SKM-1 treated with dmso at 0.1 percent for 144 hours (cell line): Measurements from ENCODE around the gene DSG3.
"Not testable (repeated sequence)": the region's sequence is repeated elsewhere in the genome, so short reads cannot be mapped to it uniquely, and the experiment has no call there.

Source experiments
- DNase-seq: peaks from one replicate; lab custom pipeline; 2025; ENCODE audit not compliant: unreplicated experiment; lab: John Stamatoyannopoulos, UW

The DSG3 gene

GRCh38 chr18:31490387-31490786 lies 42.8 kb downstream of the DSG3 start:
- DNase-seq, result no peak

- no peak for DNase-seq
Measured at GRCh38 chr18:31490833-31491232, 43.3 kb downstream of the DSG3 start.

DNA sequence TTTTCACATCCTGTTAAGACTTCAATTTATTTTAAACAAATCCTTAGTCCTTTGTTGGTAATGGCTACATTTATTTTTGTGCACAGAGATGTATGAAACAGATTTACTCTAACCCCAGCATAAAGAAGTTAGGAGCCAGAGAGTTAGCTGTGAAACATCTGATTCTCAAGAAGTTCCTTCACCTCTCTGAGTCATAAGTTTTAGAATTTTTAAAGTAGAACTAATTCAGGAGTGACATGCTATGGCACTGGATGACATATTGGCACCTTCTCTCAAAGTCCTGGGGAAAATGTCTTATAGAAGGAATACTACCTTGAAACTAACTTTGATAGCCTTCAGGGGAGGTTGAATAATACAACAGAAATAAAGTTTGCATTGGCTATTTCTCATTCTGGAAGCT lies 44.0 kb downstream of the DSG3 start:
- DNase-seq, result no peak

GRCh38 chr18:31492671-31493070 lies 45.1 kb downstream of the DSG3 start:
- no peak for DNase-seq

DNA sequence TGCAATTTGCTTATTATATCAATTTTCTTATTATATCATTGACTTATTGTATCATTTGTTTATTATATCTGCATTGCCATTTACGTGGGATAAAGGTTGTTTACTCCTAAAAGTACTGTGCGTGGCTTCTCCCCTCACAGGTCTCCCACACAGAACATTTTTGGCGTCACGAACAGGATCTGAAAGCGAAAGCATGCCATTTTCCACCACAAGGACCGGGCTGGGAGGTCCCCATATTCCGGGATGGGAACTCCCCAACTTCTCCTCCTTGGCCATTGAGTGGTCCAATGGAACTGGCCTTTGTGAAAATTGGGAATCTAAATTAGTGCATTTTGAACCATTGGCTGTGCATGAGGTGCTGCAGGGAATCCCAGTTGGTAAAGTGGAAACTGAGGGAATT lies 45.6 kb downstream of the DSG3 start:
- DNase-seq, result no peak

- no peak for DNase-seq
Measured at GRCh38 chr18:31493941-31494340, 46.4 kb downstream of the DSG3 start.

DNA sequence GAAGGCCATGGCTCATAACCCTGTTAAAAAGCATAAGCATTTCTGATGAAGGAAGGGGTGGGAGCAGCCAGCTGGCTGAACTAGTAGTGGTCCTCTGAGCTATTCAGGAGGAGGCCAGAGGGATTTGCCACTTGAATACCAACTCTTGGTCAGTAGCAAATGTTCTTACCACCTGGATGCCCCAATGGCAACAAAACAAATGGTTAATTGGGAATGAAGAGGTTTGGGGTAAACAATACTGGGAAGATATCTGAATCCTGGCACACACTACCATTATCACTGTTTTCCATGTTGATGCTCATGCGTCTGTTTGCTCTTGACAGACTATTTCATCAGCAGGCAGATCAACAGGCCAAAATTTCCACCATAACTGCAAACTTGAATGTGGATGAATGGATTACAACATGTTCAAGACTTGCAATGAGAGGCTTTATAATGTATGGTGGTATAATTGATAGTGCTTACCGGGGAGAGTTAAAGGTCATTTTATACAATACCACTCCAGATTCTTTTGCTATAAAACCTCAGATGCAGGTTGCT lies 47.2 kb downstream of the DSG3 start:
- not testable (repeated sequence) for DNase-seq

- DNase-seq, result no peak
Measured at GRCh38 chr18:31497404-31497835, 49.9 kb downstream of the DSG3 start.

DNA sequence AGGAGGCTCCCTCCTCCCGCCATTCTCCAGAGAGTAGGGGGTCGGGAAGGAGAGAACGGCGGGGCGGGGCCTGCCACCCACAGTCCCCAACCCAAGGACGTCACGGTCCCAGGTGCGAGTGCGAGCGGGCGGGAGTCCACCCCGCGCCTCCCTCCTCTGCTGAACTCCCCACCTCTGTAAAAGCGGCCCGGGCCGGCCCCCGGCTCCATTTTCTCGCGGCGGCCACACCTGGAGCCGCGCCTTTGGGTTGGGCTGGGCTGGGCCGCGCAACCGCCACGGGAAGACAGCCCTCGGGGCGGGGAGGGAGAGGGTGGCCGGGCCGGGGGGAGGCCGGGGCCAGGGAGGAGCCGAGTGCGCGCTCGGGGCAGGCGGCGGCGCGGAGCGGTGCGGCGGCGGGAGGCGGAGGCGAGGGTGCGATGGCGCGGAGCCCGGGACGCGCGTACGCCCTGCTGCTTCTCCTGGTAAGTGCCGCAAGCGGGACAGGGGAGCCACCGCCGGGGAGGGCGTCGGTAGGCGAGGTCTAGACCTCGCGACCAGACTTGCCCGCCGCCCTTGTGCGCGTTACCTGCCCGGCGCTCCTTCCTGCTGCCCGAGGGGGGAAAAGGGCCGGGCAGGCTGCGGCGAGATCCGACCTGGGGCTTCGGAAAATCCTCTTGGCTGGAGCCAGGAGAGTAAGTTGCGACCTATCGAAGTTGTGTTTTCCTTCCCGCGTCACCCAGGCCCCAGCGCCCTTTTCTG lies 50.5 kb downstream of the DSG3 start, which contains the start of gene DSG2:
TSS of gene DSG2 (plus strand) at position 342 of the 738 bp plus-strand sequence. CDS start at position 417, 75 bp downstream.
- DNase-seq, result peak; percentile 27

DNA sequence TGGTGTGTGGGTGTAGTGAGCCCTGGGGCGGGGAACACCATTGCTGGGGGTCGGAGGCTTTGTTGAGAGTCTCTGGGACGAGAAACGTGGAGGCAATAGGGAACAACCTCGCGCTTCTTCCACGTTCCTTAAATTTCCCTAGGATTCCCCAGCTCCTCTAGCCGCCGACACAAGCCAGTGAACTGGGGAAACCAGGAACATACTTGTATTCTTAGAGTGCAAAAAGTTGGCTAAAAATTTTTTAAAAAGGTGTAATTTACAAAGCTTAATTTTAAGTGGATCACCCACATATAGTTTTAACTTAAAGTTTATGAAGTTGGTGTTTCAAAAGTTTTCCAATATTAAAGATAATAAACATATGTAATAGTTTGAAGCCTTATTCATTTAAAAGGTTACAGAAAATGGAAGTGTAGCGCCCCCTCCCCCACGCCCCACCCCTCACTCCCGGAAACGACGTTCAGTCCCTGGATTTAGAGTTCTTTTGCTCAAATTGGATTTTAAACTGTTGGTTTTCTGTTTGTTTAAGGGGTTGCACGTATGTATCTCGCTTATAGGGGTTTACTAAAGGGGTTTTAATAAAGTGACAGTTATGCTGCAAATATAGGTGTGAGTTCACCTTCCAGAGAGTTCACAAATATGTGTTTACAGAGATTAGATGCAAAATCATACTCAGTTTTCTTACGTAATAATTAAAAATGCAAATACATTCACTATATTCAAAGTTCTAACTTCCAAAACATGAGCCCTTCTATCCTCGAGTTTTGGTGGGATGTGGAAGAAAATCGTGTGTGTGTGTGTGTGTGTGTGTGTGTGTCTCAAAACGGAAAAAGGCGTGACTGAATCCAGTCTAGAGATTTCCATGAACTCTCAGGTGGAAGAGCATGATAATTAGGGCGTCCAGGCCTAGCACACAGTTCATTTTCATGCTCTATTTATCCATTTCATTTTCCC lies 51.3 kb downstream of the DSG3 start:
- DNase-seq, result no peak

GRCh38 chr18:31500051-31500688 lies 52.6 kb downstream of the DSG3 start:
- DNase-seq, result peak; percentile 62

- no peak for DNase-seq
Measured at GRCh38 chr18:31503011-31503410, 55.5 kb downstream of the DSG3 start.

DNA sequence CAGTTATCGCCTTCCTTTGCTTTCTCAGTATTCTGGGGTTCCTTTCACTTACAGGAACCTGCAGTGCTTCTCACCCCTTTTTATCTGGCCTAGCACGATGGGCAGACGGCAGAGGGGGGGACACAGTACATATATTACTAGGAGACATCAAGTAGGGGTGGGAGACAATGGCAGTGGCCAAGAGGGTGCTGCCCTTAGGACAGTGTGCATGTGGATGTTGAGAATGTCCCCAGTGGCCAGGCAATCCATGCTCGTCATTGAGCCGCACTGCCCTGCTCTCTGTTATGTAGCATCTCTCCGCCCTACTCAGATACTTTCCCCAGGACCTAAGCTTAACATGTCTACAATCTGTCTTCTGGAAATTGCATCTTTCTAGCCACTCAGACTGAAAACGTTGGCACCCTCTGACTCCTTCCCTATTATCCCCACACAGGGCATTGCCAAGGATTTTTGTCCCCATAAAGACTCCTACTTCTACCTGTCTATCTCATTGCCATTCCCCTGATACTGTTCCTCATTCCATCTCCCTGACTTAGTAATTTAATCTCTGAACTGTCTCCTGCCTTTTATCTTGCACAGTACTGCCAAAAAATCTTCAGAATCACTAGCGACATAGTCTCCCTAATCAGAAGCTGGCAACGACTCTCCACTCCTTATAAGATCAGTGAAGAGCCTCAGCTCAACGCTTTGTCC lies 57.1 kb downstream of the DSG3 start:
- no peak for DNase-seq

DNA sequence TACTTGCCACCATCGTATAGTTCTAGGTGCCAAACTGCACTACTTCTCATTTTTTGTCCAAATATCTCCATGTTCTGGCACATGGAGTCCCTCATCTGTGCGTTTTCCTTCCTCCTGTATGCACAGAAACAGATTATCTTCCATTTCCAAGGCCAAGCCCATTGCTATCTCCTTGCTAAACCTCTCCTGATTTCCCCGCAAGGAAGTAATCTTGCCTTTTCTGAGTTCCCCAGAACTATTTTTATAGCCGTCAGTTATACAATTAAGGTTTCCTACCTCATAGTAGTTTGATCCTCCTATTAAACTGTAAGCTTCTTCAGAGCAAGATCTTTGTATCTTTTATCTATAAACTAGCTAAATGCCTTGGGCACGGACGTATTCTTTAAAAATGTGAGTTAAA lies 57.6 kb downstream of the DSG3 start:
- DNase-seq, result no peak

GRCh38 chr18:31506024-31506742 lies 58.6 kb downstream of the DSG3 start:
- DNase-seq, result no peak

DNA sequence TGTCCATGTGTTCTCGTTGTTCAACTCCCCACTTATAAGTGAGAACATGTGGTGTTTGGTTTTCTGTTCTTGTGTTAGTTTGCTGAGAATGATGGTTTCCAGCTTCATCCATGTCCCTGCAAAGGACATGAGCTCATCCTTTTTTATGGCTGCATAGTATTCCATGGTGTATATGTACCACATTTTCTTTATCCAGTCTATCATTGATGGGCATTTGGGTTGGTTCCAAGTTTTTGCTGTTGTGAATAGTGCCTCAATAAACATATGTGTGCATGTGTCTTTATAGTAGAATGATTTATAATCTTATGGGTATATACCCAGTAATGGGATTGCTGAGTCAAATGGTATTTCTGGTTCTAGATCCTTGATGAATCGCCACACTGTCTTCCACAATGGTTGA lies 59.6 kb downstream of the DSG3 start:
- DNase-seq, result not testable (repeated sequence)

DNA sequence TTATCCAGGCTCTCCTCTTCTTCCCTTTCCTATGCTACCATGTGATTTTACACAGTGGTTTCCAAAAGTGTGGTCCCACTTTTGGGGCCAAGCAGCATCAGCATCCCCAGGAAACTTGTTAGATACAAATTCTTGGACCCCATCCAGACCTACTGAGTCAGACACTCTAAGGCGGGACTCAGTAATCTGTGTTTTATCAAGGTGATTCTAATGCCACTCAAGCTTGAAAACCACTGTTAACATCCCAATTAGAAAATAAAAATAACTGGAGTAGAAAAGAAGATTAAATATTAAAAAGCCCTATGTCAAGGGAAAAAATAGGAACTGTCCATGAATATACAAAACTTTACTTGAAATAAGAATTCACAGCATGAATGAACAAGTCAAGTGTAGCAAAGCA lies 61.2 kb downstream of the DSG3 start:
- DNase-seq, result no peak

GRCh38 chr18:31509571-31509970 lies 62.0 kb downstream of the DSG3 start:
- DNase-seq, result no peak

GRCh38 chr18:31510319-31510718 lies 62.8 kb downstream of the DSG3 start:
- DNase-seq, result no peak

DNA sequence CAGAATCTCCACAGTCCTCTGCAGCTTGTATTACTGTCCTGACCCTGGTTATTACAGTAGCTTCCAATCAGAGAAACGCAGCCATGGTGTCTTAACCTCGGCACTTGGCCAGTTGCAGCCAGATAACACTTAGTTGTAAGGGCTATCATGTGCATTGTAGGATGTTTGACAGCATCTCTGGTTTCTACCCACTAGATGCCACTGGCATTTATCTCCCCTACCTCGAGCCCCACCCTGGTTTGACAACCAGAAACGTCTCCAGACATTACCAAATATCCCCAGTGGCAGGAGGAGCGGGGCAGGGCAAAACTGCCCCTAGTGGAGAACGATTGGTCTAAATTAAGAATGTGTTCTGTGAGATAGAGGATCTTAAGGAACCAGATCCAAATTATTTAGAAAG lies 63.6 kb downstream of the DSG3 start:
- DNase-seq, result no peak
